ENCODE results near the gene KISS1R.

The KISS1R gene

DNA sequence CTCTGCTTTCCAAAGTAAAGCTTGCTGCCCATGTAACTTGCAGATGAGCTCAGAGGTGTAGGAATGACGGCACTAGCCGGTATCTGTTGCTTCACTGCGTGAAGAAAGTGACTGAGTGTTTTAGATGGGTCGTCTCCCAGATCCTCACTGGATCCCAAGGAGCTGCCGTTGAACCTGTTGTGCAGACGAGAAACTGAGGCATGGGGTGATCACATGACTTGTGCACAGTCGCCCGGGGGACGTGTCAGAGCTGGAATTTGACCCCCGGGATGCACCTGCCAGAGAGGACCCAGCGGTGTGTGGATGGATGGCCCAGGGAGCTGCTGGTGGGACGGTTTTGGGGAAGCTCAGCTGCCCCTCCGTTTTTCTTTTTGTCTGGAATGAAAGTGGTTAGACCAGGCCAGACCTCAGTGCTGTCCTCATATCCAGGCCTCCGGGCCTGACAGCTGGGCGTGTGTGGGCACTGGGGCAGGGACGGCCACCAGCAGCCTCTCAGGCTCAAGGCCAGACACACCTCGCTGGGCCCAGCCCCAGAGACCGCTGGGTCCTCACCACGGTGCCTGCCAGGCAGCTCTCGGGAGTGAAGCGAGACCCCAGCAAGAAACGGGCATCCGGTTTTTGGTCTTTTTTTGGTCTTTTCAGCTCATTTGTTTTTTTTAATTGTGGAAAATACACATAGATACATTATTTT lies 21.2 kb downstream of the KISS1R start:
- no peak for DNase-seq (ENCODE audit: low read depth in 2 of 2)

DNA sequence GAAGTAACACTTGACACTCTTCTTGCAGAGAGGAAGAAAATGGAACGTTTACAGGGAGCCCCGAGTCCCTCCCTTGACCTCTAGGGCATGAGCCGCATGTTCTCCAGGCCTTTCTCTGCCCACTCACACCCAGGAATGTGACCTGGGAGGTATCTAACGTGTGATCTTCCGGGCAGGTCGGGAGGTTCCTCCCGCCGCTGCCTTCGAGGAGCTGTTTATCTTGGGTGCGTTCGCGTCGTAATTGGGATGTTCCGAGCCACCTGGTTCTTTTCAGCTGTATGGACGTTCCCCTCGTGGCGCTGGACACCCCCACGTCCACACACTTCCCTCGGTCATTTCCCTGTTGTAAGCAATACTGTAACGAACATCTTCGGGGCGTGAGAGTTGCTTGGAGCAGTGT lies 22.3 kb downstream of the KISS1R start:
- DNase-seq (ENCODE audit: low read depth in 2 of 2), result no peak

DNA sequence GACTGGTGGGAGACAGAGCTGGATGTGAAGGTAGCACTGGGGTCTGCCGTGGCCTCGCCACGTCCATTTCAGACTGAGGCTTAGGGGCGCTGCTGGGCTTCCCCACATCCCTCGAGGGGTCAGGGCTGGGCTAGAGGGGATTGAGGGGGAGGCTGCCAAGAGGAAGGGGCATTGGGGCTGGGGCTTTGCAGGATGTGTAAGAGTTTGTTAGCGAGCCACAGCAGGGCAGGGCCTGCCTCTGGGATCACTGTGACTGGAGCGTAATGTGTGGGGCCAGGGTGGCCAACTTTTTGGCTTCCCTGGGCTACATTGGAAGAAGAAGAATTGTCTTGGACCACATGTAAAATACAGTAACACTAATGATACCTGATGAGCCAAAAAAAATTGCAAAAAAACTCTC lies 22.8 kb downstream of the KISS1R start:
- no peak for DNase-seq (ENCODE audit: low read depth in 2 of 2)

DNA sequence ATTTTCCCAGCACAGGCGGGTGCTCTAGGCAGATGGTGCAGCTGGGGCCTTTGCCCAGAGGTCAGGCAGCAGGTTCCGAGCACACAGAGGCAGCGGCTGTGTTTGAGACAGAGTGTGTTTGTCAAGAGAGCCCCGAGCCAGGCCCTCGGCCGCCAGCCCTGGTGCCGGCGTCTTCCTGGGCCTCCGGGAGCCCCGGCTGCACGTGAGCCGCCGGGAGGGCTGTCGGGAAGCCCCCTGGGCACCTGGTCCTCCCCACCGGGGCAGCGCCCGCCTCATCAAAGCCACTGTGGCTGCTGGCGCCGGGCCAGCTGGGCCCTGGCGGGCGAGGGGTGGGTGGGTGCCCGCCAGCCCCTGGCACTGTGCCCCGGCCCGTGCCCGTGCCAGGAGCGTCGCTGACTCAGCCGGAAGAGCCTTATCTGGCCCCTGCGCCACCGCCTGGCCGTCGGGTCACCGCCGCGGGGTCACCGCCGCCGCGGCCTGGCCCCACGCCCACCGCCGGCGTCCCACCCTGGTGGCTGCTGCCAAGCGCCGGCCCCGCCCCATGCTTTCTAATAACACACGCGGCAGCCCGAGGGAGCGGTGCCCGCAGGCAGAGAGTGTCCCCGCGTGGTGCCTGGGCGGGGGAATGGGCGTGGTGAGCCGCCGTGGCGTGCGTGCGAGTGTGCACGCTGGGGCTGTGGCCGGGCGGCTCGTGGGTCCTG lies 23.6 kb downstream of the KISS1R start:
- no peak for DNase-seq (ENCODE audit: low read depth in 2 of 2)

DNA sequence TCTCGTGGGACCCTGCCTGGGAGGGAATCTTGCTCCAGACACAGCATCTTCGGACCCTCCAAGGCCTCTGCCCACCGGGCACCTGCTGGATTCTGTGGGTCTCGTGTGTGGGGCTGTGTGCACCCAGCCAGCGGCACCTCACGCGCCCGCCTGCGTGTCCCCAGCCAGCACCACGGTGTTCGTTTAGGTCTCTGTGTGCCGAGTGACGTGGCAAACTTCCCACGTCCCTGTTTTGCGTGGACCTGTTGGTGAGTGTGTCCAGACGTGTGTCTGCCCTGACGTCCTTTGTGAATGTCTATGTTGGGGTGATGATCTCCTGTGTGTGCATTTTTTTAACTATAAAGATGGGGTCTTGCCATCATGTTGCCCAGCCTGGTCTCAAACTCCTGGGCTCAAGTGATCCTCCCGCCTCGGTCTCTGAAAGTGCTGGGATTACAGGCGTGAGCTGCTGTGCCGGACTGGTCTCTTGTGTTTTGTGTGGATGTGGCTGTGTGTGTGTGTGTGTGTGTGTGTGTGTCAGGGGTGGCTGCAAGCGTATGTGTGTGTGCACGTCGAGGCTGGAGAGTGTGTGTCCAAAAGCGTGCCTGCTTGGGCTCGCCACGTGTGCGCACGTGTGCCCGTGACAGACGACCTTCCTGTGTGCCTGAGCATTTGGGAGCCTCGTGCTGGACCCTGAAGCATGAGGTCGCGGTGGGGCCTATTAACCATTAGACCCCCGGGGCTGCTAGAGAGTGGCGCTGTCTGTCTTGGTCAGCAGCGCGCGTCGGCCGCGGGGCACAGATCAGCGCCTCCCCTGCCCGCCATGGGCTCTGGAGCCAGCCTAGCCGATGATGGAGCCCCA lies 24.4 kb downstream of the KISS1R start:
- no peak for DNase-seq (ENCODE audit: low read depth in 2 of 2)

DNA sequence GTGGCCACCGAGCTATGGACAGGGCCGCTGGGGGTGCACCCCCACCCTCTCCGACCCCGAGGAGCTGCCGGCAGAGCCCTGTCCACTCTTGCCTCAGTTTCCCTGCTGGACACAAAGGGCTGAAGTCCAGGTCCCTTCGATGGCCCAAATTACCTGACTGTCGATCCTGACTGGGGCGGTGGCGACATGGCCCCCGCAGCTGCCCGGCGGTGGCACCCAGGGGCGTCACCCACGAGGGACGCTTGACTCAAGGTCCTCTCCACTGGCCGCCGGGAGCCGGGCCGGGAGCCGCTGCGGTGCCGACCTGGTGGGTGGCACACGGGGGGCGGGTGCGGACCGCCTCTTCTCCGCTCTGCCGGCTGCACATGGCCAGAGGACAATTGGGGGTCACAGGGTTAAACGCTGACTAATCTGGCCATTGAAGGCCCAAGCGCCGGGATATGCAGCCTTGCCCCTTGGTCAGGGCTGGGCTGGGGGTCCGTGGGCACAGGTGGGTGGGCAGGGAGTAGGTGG lies 25.1 kb downstream of the KISS1R start:
- no peak for DNase-seq (ENCODE audit: low read depth in 2 of 2)

DNA sequence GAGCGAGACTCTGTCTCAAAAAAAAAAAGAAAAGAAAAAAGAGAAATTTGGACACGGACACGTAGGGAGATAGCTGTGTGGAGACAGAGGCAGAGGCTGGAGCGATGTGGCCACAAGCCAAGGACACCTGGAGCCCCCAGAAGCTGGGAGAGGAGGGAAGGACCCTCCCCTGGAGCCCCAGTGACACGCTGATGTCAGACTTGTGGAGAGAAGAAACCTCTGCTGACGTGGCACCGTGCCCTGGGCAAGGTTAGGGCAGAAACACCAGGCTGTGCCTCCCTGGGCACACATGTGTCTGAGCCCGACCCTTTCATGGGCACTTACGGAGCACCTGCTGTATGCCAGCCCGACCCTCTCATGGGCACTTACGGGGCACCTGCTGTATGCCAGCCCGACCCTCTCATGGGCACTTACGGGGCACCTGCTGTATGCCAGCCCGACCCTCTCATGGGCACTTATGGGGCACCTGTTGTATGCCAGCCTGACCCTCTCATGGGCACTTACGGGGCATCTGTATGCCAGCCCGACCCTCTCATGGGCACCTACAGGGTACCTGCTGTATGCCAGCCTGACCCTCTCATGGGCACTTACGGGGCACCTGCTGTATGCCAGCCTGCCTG lies 26.5 kb downstream of the KISS1R start:
- DNase-seq (ENCODE audit: low read depth in 2 of 2), result no peak

DNA sequence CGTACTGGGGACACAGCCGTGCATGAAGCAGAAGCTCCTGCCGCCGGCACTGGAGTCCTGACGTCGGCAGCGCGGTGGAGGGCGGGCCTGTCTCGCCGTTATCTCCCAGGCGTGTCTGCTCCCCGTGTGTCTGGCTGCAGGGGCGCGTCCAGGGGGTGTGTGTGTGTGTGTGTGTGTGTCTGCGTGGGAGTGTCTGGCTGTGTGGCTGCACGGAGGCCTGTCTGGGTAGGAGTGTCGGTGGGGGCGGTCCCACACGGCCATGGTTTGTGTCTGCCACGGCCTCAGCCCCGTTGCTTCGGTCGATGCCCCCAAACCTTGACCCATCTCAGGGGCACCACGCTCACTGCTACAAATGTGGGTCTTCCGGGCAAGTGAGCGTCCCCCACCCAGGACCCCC lies 27.0 kb downstream of the KISS1R start:
- DNase-seq (ENCODE audit: low read depth in 2 of 2), result no peak

DNA sequence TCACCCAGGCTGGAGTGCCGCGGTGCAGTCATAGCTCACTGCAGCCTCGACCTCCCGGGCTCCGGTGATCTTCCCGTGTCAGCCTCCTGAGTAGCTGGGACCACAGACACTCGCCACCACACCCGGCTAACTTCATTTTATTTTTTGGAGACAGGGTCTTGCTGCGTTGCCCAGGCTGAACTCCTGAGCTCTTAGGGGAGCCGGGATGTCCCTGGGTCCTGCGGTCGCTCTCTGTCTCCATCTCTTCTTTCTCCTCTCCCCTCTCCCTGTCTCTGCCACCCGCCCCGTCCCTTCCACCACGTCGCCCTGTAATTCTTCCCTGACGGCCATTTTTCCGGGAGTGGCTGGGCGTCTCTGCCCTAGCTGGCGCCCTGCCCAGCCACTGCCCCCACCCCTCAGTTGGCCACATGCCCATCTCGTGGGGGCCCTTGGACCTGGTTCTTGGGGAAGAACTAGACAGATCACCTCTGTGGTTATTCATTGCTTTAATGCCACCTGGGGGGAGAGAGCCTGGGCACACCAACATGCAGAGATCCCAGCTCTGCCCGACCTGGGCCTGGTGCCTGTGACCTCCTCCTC lies 27.6 kb downstream of the KISS1R start:
- DNase-seq (ENCODE audit: low read depth in 2 of 2), result no peak

DNA sequence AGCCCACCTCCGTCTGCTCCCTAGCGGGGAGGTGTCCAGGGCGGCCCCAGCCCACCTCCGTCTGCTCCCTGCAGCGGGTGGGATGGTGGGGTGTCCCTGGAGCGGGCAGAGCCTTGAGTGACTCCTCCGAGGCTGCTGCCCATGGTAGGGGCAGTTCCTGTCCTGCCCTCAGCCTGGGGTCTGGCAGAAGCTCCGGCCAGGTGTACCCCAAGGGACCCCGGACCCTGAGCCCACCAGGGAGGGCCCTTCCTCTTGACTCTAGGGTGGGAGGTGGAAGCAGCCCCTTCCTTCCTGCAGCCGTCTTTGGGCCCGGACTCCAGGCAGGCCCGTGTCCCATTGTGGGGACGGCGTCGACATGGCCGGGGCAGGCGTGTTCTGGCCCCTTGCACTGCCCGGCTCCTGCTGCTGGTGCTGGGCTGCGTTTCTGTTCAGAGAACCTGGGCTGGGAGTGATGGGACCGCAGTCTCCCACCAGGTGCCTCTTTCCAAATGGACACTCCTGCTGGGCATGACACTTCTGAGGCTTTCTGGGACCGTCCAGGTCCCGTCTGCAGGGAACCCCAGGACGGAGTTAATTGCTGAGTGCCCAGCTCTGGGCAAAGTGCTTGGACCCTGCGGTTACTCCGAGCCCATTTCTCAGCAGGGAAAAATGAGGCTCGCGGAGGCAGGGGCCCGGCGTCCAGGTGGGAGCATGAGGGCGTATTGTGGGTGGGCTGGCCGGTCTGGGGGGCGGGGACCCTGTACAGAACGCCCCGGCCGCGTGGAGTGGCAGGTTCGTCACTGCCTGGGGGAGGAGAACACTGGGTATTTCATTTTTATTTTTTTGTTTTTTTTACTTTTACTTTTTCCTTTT lies 28.5 kb downstream of the KISS1R start:
- no peak for DNase-seq (ENCODE audit: low read depth in 2 of 2)

DNA sequence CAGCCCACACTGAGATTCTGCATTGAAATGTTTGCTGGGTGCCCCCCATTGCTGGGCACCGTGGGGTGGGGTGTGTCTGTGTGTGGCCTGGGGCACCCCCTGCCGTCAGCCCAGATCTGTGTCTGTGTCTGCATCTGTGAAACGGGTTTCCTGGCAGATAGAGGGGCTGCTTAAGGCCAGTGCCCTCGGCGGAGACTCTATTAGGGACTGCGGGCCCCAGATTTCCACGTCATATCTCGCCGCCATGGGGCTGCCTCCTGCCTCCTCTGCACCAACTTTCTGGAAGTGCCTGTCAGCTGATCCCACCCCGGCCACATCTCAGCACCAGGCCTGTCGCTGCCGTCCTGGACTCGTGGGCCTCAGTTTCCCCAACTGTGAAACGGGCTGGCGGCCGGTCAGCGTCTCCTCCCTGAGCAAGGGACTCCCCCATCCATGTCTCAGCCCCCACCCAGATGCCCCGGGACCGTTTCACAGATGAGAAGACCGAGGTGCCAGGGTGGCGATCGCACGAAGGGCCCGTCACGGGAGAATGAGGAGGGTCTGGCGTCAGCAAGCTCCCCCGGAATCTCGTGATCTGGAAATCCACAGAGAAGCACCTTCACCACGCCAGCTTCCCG lies 30.1 kb downstream of the KISS1R start:
- DNase-seq (ENCODE audit: low read depth in 2 of 2), result no peak

DNA sequence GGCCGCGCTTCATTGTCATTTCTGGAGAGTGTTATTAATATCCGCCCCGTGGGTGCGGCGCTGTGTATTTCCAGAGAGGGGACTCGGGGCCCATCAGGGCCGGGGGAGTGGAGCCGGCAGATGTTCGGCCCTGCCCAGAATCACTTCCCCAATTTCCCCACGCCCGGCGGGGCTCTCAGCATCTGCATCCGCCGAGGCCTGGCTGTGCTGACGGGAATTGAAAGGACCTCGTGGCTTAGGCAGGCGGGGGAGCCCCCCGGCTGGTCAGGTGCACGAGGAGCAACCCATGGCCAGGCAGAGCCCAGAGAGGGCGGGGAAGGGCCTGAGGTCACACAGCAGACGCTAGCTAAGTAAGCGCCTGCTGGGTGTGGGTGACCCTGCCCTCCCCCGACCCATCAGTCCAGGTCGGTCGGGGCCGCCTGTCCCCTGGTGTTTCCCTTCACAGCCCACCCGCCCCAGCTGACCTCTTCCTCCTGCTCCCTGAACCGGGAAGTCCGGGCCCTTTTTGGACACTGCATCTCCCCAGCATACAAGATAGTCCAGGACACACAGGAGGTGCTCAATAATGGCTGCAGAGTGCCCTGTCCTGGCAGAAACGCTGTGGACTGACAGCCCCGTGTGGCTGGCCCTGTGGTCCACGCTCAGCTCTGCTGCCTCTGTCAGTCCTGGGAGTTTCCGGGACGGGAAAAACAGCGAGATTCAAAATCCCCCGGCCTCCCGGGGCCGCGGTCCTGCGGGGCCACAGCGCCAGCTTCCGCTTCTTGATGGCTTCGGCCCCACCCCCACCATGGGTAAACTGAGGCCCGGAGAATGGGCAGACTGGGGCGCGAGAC lies 30.8 kb downstream of the KISS1R start:
- no peak for DNase-seq (ENCODE audit: low read depth in 2 of 2)

DNA sequence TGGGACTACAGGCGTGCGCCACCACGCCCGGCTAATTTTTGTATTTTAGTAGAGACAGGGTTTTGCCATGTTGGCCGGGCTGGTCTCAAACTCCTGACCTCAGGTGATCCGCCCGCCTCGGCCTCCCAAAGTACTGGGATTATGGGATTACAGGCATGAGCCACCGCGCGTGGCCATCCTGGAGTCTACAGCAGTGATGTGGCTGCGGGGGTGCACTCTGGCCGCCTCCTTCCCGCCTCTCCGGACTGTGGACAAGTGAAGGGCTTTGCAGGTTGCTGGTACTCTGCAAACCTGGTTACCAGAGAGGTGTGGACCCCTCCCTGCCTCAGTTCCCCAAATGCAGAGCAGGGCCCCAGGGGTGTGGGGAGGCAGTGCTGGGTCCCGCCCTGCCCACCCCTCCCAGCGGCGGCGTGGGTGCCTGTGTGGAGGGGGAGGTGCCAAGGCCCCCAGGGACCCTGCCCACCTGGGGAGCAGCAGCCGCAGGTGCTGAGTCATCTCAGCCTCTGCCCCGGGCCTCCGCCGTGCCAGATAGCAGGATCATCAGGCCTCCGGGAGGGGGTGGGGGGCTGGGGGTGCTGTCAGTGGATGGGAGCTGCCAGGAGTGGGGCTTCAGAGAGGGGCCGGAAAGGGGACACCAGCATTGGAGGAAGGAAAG lies 31.8 kb downstream of the KISS1R start:
- DNase-seq (ENCODE audit: low read depth in 2 of 2), result no peak

DNA sequence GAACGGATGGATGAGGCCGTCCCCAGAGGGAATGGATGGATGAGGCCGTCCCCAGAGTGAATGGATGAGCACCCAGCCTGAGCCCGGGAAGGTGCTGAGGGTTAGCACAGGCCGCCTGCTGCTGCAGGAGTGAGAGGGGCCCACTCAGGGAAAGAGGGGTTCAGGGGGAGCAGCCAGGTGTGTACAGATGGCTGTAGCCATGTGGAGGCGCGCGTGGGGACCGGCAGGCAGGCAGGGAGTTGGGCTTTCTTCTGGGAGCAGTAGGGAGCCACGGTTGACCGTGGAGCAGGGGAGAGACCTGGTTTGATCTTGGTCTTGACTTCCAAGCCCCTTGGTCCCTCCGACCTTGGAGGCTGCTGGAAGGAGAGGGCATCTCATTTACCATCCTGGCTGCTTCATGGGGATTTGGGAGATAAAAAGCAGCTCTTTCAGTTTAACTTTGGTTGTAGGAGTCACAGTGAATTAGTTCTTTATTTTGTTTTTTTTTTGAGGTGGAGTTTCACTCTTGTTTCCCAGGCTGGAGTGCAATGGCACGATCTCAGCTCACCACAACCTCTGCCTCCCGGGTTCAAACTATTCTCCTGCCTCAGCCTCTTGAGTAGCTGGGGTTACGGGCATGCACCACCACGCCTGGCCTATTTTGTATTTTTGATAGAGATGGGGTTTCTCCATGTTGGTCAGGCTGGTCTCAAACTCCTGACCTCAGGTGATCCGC lies 33.4 kb downstream of the KISS1R start:
- no peak for DNase-seq (ENCODE audit: low read depth in 2 of 2)

DNA sequence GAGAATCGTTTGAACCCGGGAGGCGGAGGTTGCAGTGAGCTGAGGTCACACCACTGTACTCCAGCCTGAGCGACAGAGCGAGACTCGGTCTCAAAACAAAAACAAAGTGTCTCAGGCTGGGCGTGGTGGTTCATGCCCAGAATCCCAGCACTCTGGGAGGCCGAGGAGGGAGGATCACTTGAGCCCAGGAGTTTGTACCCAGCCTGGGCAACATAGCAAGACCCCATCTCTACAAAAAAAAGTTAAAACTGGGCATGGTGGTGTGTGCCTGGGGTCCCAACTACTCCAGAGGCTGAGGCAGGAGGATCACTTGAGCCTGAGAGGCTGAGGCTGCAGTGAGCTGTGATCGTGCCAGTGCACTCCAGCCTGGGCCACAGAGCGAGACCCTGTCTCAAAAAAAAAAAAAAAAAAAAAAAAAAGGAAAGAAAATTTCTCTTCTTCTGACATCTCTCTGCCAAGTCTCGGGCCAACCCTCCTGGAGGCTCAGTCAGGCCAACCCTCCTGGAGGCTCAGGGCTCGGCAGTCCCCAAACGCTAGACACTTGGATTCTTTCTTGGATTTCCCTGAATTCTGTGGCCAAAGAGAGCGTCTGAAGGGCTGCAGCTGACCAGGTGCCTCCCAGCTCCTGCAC lies 35.0 kb downstream of the KISS1R start:
- no peak for DNase-seq (ENCODE audit: low read depth in 2 of 2)

DNA sequence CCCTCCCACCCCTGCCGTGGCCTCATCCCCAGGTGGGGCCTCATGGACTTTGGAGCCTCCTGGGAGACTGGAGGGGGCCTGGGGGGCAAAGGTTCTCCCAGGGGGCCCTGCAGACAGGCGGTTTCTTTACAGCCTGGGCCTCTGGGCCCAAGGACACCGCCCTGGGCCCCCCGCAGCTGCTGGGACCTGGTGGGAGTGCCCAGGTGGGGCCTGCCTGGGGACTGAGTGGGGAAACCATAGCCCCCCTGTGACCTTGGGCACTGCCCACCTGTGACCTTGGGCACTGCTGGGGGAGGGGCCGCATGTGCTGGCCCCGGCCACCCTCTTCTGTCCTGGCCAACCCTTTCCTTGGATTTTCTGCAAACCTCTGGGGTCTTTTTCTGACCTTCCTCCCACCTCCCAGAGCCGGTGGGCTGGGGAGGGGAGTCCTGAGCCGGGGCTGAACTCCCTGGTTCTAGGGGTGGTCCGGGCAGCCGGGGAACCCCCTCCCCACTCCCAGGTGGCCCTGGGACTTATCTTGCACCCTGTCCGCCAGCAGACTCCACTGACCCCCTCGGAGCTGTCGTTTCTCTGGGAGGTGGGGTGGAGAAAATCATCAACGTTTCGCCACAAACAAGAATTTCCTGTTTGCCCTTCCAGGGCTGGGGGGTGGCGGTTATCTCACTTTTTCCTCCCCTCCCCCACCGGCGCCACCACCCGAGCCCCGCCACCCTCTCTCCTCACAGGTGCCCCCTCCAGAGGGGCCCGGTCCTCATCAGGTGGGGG lies 35.7 kb downstream of the KISS1R start:
- DNase-seq (ENCODE audit: low read depth in 2 of 2), result no peak
